Measurements from ENCODE around the gene TRIM17.
A peak's percentile ranks its signal among the peaks of the same experiment; 100 is the strongest.

The TRIM17 gene, protein sequence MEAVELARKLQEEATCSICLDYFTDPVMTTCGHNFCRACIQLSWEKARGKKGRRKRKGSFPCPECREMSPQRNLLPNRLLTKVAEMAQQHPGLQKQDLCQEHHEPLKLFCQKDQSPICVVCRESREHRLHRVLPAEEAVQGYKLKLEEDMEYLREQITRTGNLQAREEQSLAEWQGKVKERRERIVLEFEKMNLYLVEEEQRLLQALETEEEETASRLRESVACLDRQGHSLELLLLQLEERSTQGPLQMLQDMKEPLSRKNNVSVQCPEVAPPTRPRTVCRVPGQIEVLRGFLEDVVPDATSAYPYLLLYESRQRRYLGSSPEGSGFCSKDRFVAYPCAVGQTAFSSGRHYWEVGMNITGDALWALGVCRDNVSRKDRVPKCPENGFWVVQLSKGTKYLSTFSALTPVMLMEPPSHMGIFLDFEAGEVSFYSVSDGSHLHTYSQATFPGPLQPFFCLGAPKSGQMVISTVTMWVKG

DNA sequence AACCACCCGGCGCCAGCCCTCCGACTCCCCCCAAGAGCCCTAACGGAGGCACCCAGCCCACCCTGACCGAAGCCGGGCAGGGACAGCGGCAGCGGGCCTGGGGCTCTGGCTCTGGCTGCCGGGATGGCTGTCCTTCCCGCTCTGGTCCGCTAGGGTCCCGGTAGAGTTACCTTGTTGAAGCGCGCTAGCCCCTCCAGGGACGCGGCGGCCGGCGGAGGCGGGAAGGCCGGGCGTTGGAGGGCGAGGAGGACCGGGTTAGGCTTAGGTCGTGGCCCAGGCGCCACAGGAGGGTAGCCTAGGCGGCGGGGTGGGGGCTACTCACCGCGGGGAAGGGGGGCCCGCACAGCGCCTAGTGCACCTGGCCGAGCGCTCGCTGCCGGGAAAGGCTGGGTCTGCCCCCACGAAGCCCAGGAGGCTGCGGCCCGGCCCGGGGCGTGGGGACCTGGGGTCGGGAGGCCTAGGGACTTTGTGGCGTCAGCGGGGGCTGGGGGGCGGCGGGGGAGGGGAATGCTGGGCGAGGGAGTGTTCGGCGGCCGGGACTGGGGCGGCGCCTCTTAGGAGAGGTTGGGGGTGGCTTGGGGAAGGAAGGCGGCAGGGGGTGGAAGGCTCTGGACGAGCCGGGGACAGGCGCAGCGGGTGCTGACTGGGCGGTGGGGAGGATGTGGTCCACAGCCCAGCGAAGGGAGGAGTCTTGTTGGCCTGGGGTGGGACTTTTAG lies at the start of gene TRIM17:
Gene TRIM17, minus strand, starts transcription at position 645 of the 717 bp plus-strand sequence. CDS start 1,789 bp downstream, outside the sequence.
- peak; percentile 80 for DNase-seq

DNA sequence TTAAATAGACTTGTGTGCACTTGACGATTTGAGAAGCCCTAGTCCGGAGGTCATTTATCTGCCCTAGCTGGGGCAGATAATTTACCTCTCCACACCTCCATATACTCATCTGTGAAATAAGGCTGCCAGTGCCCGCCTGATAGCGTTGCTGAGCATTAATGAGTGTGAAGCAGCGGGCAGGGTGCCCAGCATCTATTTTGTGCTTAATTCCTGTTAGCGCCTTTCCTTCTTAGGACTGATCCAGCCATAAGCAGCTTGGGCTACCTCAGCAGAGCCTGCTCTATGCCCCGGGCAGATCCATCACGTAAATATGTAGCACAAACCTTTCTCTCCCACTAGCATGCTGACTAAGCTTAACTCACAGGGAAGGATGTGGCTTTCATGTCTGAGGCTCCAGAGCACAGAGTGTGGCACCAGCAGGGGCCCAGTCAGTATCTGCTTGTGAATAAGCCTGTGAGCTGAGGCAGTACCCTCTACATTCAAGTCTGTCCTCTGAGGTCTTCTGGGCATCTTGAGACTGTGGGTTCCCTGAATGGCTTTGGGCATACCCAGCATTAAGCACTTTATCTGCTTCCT lies 49.0 kb upstream of the TRIM17 start:
- no peak for DNase-seq

DNA sequence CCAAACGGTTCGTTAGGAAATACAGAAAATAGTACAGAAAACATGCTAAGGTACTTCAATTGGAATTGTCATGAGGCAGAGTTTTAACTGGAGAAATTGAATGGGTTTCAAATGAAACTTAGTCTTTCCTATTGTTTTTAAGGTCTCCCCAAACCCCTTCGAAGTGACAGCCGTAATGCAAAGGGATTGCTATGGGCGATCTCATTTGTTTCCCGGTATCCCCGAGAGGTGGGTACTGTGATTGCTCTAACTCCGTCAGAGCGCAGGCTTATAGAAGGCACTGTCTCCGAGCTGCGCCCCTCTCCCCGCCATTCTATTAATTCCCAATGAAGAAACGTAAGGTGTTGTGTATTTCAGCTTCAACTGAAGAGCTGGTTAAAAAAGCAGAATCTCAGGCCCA lies 48.5 kb upstream of the TRIM17 start:
- no peak for DNase-seq

DNA sequence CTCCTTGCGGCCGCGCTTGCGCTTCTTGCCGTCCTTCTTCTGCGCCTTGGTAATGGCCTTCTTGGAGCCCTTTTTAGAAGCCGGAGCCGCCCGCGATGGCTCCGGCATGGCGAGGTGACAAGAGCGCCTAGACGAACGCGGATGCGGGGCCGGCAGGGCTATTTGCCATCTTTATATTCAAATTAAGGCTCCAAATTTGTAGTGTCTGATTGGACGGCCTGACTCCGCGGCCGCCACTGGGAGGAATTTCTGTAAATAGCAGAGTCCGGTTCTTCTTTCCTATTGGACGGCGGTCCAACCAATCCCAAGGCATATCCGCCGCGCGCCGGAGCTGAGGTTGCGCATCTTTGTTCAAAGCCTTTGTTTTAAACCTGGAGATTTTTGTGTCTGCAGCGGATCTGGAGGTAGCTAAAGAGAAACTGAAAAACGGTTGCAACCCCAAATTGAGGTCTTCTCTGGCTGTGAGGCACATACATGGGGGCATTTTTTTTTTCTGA lies 47.9 kb upstream of the TRIM17 start:
- DNase-seq = peak; percentile 90

DNA sequence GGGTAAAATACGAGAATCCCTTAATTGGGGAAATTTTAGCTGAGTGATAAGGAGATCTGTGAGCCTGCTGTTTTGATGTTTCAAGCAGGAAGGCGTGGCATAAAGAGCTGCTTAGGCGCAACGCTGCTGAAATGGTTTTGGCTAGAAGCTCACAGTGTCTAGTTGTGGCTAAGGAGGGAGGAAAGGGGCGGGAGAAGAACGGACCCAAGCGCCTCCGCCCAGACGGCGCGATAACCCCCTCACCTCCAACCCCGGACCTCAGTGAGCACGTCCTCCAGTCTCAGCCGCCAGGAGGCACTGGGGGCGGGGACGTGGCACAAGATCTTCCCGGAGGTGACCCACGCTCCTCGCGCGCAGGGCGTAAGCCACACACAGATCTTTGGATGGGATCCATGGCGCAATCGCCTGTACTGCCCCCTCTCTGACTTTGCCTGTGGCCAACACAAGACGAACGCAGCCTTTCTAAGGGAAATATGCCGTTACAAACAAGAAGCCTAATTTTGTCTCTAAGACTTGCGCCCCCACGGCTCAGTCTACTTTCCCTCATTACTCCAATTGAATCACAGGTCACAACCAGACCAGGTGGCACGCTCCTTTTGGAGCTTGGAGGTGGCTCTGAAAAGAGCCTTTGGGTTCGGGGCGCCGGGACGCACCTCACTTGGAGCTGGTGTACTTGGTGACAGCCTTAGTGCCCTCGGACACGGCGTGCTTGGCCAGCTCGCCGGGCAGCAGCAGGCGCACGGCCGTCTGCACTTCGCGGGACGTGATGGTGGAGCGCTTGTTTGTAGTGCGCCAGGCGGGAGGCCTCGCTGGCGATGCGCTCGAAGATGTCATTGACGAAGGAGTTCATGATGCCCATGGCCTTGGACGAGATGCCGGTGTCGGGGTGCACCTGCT lies 47.1 kb upstream of the TRIM17 start:
- DNase-seq = peak; percentile 79

DNA sequence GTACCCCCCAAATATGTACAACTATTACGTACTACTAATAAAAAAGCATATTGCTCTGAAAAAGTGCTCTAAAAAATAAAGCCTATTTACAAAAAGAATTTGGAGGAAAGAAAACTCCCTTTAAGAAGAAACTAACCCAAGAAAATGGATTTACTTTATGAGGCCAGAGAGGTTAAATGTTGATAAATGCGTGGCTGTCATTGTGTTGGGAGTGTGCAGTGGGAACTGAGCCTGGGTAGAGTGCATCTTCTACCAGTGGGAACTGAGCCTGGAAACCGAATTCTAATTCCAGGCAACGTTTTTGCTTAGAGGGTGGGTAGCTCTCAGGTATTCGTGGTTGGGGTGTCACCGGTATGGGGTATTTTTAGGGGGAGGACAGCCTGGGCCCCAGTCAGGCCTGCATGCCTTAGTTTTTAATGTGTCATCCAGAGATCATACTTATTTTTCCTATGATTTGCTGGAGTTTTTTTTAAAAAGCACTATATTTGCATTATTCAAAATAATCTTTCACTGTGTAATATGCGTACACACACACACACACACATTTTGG lies 46.4 kb upstream of the TRIM17 start:
- no peak for DNase-seq

DNA sequence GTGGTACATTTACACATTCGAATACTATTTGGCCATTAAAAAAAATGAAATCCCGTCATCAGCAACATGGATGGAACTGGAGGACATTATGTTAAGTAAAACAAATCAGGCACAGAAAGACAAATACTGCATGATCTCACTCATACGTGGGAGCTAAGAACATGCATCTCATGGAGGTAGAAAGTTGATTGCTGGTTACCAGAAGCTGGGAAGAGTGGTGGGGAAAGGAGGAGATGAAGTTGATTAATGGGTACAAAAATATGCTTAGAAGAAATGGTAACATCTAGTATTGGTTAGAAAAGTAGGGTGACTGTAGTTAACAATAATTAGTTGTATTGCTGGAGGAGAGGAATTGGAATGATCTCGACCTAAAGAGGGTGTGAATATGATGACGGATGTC lies 45.9 kb upstream of the TRIM17 start:
- no peak for DNase-seq

DNA sequence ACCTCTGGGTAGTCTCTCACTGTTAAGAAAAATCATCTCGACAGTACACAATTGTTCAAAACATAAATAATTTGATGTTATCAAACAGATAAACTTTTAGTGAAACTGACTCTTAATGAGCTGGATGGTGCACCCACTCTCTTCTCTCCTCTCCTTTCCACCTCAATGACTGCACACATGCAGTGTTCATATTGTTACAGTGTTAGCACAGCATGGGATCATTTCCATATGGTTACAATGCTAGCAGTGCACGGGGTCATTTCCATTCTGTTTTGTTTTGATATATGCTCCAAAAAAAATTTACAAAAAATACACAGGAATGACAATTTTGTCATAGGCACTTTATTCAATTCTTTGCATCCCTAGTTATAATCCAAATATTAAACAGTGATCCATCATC lies 44.2 kb upstream of the TRIM17 start:
- no peak for DNase-seq

DNA sequence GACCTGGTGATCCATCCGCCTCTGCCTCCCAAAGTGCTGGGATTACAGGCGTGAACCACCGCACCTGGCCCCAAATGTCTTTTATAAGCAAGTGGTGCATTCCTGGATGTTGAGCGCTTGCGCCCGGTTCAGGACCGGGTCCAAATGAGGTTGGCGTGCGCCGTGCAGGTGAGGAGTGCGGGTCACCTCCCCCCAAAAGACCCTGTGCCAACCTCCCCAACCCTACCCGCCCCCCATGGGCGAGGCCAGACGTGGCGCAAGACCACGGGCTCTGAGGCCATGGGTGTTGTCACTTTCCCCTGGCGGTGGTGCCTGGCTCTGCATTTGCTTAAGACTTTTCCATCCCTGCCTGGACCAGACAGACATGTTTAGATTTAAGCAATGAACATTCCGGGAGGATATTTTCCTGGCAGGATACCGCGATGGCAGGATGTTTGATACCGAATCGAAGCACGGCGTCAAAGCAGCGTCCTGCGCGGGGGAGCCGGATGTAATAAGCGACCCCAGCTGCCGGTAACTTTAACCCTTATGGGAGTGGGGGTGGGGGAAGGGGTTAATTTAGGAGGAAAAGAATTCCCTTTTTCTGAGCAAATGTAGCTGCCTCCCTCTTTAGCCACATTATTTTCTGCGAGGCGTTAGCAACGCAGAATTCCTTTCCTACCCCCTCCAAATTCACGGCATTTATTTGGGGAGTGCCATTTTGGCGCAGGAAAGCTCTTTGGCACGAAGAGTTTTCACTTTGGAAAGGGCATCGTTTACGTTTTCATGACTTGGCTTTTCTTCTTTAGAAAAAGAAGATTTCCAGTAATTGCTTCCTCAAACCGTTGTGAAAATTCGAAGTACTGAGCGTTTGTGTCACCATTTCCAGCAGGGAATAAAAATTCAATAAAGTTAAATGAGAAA lies 42.7 kb upstream of the TRIM17 start:
- DNase-seq = peak; percentile 82

DNA sequence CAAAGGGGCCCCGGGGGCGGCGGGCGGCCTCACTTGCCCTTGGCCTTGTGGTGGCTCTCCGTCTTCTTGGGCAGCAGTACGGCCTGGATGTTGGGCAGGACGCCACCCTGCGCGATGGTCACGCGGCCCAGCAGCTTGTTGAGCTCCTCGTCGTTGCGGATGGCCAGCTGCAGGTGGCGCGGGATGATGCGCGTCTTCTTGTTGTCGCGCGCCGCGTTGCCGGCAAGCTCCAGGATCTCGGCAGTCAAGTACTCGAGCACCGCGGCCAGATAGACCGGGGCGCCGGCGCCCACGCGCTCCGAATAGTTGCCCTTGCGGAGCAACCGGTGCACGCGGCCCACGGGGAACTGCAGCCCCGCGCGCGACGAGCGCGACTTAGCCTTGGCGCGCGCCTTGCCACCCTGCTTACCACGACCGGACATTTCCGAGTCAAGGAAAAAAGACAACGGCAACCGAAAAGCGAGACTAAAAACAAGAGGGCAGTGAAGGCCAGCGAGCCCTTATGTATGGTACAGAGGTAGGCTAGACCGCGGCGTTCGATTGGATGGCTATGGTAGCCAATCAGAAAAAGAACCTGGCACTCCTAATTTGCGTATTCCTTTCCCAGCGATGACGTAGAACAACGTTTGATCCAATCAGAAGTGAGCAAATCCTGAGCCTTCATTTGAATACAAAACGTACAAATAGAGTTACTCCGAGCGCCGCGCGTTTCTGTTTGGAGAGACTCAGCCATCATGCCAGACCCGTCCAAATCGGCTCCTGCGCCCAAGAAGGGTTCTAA lies 40.9 kb upstream of the TRIM17 start:
- DNase-seq = peak; percentile 94

DNA sequence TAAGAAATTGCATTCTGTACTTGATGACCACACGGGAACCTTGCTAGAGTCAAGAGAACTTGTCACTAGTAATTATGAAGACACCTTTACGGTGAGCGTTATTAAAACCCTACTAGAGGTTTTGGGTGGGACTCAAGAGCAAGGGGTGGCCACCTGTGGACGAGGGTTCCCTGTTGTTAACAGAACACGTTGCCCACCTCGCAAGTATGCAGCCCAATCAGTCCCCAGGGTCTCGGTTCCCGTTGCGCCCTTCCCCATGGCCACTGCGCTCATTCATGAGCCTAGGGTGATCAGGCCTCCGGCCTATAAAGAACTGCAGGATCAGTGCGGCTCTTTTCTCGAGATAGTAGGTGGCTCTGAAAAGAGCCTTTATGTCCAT lies 40.3 kb upstream of the TRIM17 start:
- no peak for DNase-seq

DNA sequence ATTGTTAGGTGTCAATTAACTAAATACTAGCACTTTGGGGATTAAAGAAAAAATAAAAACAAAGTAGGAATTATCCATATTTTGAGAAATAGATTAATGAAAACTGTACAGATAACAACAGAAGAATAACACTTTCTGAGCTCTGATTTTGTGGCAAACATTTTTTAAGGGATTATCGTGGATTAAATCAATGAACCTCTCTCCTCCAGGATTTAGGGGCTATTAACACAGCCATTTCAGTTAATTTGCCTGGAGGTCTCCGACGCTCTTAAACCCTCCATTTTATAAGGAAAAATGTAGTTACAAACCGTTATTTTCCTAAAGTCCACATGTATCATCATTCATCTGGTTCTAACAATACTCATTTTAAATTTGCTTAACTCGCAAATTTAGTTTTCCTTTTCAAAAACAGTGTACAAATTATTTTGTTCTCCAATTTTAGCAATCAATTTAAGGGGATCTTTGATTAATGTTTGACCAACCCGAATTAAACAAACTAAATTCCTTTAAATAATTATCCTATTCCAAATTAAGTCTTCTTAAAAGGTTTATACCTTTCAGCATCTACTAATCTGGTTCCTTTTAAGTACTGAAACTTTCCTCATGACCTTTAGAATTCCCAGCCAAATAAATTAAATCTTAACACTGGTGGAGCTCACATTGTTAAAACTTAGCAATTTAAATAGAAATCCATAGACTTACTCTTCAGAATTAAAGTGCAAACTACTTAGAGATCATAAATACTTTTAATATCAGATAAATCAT lies 39.8 kb upstream of the TRIM17 start:
- DNase-seq = no peak

DNA sequence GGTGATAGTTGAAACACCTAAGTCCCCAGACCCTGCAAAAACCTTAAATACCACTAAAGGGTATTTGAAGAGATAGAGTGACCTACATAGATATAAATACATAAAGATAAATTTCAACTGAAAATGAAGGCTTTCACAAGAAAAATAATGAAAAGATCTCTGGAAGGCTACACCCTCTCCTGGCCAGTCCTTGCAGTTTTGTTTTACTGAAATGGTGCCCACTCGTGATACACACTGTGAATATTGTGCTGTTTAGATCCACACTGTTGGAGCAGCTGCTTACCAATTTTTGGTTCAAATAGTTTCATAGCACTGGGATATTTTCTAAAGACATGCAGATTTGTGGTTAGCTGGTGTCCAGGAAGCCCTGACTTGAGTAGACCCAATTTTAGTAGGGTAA lies 39.1 kb upstream of the TRIM17 start:
- no peak for DNase-seq

DNA sequence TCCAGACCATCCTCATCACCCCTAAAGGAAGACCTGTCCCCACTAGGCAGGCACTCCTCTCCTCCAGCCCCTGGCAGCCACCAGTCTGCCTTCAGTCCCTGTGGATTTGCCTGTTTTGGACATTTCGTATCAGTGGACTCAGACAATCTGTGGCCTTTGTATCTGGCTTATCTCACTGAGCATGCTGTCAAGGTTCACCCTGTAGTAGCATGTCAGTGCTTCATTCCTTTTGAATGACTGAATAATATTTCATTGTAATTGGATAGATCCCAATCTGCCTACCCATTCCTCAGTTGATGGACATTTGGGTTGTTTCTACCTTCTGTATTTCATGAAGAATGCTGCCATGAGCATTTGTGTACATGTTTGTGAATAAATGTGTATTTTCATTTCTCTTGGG lies 37.6 kb upstream of the TRIM17 start:
- no peak for DNase-seq

DNA sequence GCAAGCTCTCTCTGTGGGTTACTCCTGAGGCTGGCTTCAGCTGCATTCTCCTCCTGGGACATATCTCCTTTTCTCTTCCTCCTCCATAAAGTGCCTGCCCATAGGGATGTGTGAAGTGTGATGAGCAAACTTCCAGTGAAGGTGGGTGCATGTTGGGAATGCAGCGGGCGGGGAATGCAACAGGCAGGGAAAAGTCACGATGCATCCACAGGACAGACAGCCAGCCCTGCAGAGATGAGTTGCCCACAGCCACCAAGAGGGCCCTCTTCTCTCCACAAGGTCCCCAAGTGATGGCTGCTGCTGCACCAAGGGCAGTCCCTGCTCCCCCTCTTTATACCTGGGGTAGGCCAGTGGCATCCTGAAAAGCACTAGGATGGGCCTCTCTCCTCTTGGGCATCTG lies 37.0 kb upstream of the TRIM17 start:
- DNase-seq = no peak

DNA sequence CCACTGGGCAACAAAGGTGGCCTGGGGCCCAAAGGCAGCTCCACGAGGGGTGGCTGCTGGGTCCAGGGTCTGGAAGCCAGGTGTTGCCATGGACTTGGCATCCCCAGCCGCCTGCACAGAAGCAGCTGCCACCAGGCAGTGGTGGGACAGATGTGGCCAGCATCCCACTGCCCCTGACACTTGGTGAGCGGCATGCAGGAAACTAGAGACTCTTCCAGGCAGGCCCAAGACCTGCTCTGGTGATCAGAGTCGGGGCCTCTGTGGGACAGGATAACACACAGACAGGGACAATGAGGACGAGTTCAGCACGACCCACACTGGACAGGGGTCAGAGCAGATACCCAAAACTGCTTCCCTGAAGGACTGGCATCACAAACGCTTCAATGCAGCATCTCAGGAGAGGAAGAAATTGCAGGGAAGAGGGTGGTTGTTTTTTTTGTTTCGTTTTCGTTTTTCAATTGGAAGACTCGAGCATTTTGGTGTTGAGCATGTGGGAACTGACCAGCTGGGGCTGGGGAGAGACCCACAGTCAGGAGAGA lies 36.4 kb upstream of the TRIM17 start:
- no peak for DNase-seq

DNA sequence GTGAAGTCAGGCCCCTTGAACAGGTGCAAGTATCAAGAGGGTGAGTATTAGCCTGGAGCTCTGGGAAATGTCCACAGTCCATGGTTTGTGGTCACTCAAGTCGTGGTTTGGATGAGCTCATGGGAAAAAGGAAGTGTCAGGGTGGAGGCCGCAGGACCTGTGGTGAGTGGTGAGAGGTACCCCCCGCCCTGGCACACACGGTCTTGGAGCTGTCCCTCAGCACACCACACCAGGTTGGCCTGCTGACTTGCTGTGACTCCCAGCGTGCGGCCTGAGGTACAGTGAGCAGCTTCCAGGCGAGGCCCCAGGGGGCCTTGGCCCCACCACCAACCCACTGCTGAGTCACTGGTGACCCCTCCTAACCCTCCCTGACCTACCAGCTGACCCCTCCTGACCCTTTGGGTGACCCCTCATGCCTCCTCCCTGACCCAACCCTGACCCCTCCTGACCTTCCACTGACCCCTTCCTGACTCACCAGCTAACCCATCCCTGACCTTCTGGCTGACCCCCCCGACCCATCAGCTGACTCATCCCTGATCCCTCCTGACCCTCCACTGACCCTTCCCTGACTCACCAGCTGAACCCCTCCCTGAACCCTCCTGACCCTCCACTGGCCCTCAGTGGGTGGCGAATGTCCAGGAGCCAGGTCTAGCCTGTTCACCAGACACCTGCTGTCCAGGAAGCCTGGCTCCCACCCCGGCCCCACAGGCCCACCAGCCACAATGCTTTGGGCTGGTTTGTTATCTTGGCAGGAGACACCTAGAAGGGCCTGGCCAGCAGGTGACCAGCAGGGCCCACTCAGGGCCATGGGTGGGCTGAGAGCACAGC lies 35.7 kb upstream of the TRIM17 start:
- no peak for DNase-seq

DNA sequence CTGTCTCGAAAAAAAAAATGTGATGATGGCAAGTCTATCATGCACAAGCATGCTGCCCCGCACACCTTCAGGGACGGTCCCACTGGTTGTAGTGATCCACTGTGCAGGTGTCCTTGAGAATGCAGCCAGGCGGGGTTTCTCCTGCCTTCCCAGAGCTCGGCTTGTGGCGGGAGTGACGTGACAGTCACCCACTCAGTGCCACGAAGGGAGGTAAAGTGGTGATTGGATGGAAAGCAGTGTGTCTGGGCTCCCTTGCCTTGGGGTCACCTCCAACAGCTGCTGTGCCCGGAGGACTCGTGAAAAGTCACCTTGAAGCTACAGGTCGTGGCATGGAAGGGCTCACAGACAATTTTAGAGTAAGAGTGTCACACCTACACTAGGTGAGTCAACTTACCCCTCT lies 33.5 kb upstream of the TRIM17 start:
- DNase-seq = no peak
